K562 (cell line): ENCODE measurements around the gene HCFC1R1. TPM values are rescaled to one million over a fixed set of nuclear protein-coding genes. Genes with fewer than 3 reads are reported as not detected.

Source experiments
- ARHGAP35 ChIP-seq: fragments of 450-650 bp; IDR thresholded peaks from 2 replicates; pipeline ENCODE4 v1.6.1; 2018; ENCODE audit not compliant: partially characterized antibody
- CHD1 ChIP-seq: fragments of 200-600 bp; sonication (generic); IDR thresholded peaks from one replicate; pipeline ENCODE4 v1.6.1; 2012; ENCODE audit warnings: mild to moderate bottlenecking, moderate library complexity, low read length, inconsistent platforms
- EP400 ChIP-seq: fragments of 450-650 bp; IDR thresholded peaks from 2 replicates; pipeline ENCODE4 v1.6.1; 2017; ENCODE audit warnings: antibody characterized with exemption, mild to moderate bottlenecking, moderate library complexity
- EWSR1 ChIP-seq: fragments of 450-650 bp; IDR thresholded peaks from 2 replicates; pipeline ENCODE4 v1.6.1; 2018; ENCODE audit warnings: borderline replicate concordance, mild to moderate bottlenecking, low read depth, moderate library complexity; ENCODE audit not compliant: partially characterized antibody
- FIP1L1 ChIP-seq: fragments of 200-400 bp; formaldehyde crosslinking; IDR thresholded peaks from 2 replicates; pipeline ENCODE4 v1.6.1; 2018; ENCODE audit warnings: mild to moderate bottlenecking, low read depth, low read length; ENCODE audit not compliant: poor library complexity, severe bottlenecking
- HOXB6 ChIP-seq: fragments of 250-450 bp; sonication (Bioruptor Pico); IDR thresholded peaks from 2 replicates; pipeline ENCODE4 v1.5.1; 2022; ENCODE audit warnings: mild to moderate bottlenecking, borderline replicate concordance
- ILK ChIP-seq: fragments of 450-650 bp; IDR thresholded peaks from 2 replicates; pipeline ENCODE4 v1.6.1; 2016; ENCODE audit warnings: missing genetic modification characterization, low read depth, mild to moderate bottlenecking, missing compliant biosample characterization, moderate library complexity, borderline replicate concordance
- JUN ChIP-seq, 2 experiments: sonication (generic) in 1 of 2; formaldehyde crosslinking in 1 of 2; IDR thresholded peaks; 2 replicates each; pipeline versions ENCODE4 v1.6.1 to v1.8.0; 2012 to 2022; ENCODE audit warnings: borderline replicate concordance in 2 of 2, mild to moderate bottlenecking in 2 of 2, improper control_type of control experiment in 1 of 2, low read depth in 1 of 2, low read length in 1 of 2, missing genetic modification reagents in 1 of 2
- NRF1 ChIP-seq, 2 experiments: fragments of 450-650 bp; IDR thresholded peaks in 1 of 2; conservative IDR thresholded peaks in 1 of 2; 2 replicates each; pipeline ENCODE4 v1.6.1; 2014; ENCODE audit warnings: mild to moderate bottlenecking in 2 of 2
- PML ChIP-seq: IDR thresholded peaks from 2 replicates; pipeline ENCODE4 v1.6.1; 2012; ENCODE audit warnings: low read length, inconsistent platforms
- PRMT5 ChIP-seq: sonication (generic); formaldehyde crosslinking; IDR thresholded peaks from 2 replicates; pipeline ENCODE4 v1.5.0; 2020; ENCODE audit warnings: missing genetic modification reagents
- PYGO2 ChIP-seq: fragments of 450-650 bp; IDR thresholded peaks from 2 replicates; pipeline ENCODE4 v1.6.1; 2016; ENCODE audit warnings: mild to moderate bottlenecking, missing genetic modification characterization, moderate library complexity, missing compliant biosample characterization
- RAD21 ChIP-seq, 2 experiments: fragments of 250-450 bp in 1 of 2; fragments of 450-650 bp in 1 of 2; sonication (Bioruptor Pico) in 1 of 2; formaldehyde crosslinking in 1 of 2; IDR thresholded peaks in 1 of 2; conservative IDR thresholded peaks in 1 of 2; 2 replicates each; pipeline versions ENCODE4 v1.4.0 to v1.8.0; 2020 to 2022; ENCODE audit warnings: mild to moderate bottlenecking in 2 of 2, moderate library complexity in 1 of 2
- SETDB1 ChIP-seq: IDR thresholded peaks from one replicate; pipeline ENCODE4 v1.6.1; 2012; ENCODE audit warnings: low read length, control low read depth, inconsistent platforms
- USF1 ChIP-seq: sonication (generic); formaldehyde crosslinking; IDR thresholded peaks from 2 replicates; pipeline ENCODE4 v1.9.0; 2022; ENCODE audit warnings: mild to moderate bottlenecking, missing genetic modification reagents
- ZBTB2 ChIP-seq: fragments of 450-650 bp; IDR thresholded peaks from 2 replicates; pipeline ENCODE4 v1.6.1; 2016; ENCODE audit warnings: antibody characterized with exemption
- ZBTB8A ChIP-seq: fragments of 450-650 bp; IDR thresholded peaks from 2 replicates; pipeline ENCODE4 v1.6.1; 2018; ENCODE audit warnings: mild to moderate bottlenecking, moderate library complexity; ENCODE audit not compliant: partially characterized antibody
- ZNF263 ChIP-seq: sonication (generic); formaldehyde crosslinking; IDR thresholded peaks from 2 replicates; pipeline ENCODE4 v1.8.0; 2022; ENCODE audit warnings: mild to moderate bottlenecking, missing genetic modification reagents, borderline replicate concordance
- ZNF699 ChIP-seq: fragments of 250-450 bp; sonication (Bioruptor Pico); IDR thresholded peaks from 2 replicates; pipeline ENCODE4 v1.8.0; 2021; ENCODE audit warnings: mild to moderate bottlenecking, moderate library complexity; ENCODE audit not compliant: insufficient replicate concordance
- polyA plus RNA-seq, 8 experiments: library from polyadenylated mRNA; depleted of rRNA in 4 of 8; stranded (reverse) in 5 of 8; unstranded in 3 of 8; fragments of >200 nt; fragmentation: Nextera tagmentation in 2 of 8; fragmentation: Illumina TruSeq in 1 of 8; extraction: Ambion mirVana in 2 of 8; extraction: Trizol in 1 of 8; gene quantifications; 2 replicates each; pipeline versions ENCODE4 v1.2.1 to v1.2.3, GENCODE V29; 2011 to 2014; ENCODE audit warnings: inconsistent platforms in 1 of 8, missing spikeins in 1 of 8
- total RNA-seq, 7 experiments: library from RNA; depleted of rRNA in 6 of 7; stranded (reverse); fragments of >200 nt in 6 of 7; fragmentation: Illumina TruSeq in 2 of 7; extraction: Trizol in 2 of 7; gene quantifications; 2 replicates each; pipeline versions ENCODE4 v1.2.1 to v1.2.3, GENCODE V29; 2011 to 2021; ENCODE audit warnings: low replicate concordance in 1 of 7

HCFC1R1 gene
- total and polyA plus RNA-seq, 9 of the 15 experiments (the other 6 are each of a cell fraction or from before 2014, with no cell fraction given), result 2.2 to 29.0 (median 11.2) TPM

- TF ChIP-seq PYGO2, result no peak
- TF ChIP-seq ZBTB8A, result no peak
- no peak for TF ChIP-seq PRMT5 (CRISPR knock-in tag)
- peak; percentile 96 for TF ChIP-seq USF1 (CRISPR knock-in tag)
- no peak for TF ChIP-seq HOXB6 (CRISPR knock-in tag)
- TF ChIP-seq ARHGAP35, result peak; percentile 40
- peak; percentile 95 for TF ChIP-seq ZBTB2
- TF ChIP-seq PML, result peak; percentile 71
- TF ChIP-seq ILK (tag), result no peak
- TF ChIP-seq NRF1 (conservative IDR thresholded peaks at IDR 0.05 in 1 of 2, IDR thresholded peaks at IDR 0.05 in 1 of 2), result peak; percentile 90 to 92
- TF ChIP-seq FIP1L1, result peak; percentile 97
- peak; percentile 98 for TF ChIP-seq EP400
- TF ChIP-seq JUN (IDR thresholded peaks at IDR 0.05; ENCODE audit: borderline replicate concordance, low read depth, low read length), result peak; percentile 61
- TF ChIP-seq JUN (CRISPR knock-in tag; IDR thresholded peaks at IDR 0.05; ENCODE audit: borderline replicate concordance), result no peak
- TF ChIP-seq CHD1, result peak; percentile 55
- TF ChIP-seq ZNF699 (CRISPR knock-in tag), result no peak
- TF ChIP-seq ZNF263 (CRISPR knock-in tag), result peak; percentile 48; the same call in 1 of the 2 replicates
- no peak for TF ChIP-seq EWSR1
- peak in 1 of 2 experiments; percentile 8; a peak in 1 of 4 replicates for TF ChIP-seq RAD21 (CRISPR knock-in tag; conservative IDR thresholded peaks at IDR 0.05 in 1 of 2, IDR thresholded peaks at IDR 0.05 in 1 of 2)
- peak; percentile 26 for TF ChIP-seq SETDB1
Measured at GRCh38 chr16:3023669-3024478, at the start of gene HCFC1R1, which contains the start of gene THOC6 (continued).
